Measurements from ENCODE around the gene RAB3GAP1. TPM values are rescaled to one million over a fixed set of nuclear protein-coding genes. Genes with fewer than 3 reads are reported as not detected.

The RAB3GAP1 gene
- 10 to 100 TPM; 34.4 to 53.3 (median 45.1) TPM for total RNA-seq

DNA sequence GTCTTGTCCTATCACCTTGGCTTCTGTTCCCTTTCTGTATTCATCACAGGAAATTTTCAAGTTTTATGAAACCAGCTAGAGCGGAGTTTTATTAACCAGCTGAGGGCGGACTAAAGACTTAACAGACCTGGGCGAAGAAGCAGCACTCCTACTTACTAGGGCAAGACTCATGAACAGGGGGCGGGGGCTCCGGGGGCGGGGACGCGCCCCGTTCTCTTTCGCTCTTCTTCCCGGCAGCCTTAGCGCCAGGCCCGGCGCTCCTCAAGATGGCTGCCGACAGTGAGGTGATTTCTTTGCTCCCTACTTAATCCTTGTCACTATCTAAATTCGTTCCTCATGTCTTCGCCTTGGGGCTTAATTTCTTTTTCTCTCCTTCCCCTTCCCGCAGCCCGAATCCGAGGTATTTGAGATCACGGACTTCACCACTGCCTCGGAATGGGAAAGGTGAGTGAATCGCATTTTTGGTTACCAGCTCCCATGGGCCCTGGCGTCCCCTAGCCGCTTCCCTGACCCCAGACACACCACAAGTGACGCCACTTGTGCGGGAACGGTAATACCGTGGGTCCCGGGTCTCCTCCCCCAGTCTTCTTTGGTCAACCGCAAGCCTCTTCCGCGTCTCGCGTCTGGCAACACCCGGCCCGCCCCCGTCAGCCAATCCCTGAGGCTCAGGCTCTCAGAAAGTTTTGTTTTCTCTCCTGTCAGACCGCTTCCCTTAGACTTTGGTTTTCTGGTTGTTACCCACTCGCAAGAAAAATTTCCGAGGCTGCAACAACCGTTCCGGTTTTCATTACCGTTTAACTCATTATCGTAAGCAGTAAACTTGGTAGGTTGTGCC is at the start of gene RAB3GAP1:
Gene RAB3GAP1 (plus strand): TSS at position 251 of the 835 bp plus-strand sequence. CDS start 16 bp downstream, at position 267.
- TF ChIP-seq, protein P1, sequence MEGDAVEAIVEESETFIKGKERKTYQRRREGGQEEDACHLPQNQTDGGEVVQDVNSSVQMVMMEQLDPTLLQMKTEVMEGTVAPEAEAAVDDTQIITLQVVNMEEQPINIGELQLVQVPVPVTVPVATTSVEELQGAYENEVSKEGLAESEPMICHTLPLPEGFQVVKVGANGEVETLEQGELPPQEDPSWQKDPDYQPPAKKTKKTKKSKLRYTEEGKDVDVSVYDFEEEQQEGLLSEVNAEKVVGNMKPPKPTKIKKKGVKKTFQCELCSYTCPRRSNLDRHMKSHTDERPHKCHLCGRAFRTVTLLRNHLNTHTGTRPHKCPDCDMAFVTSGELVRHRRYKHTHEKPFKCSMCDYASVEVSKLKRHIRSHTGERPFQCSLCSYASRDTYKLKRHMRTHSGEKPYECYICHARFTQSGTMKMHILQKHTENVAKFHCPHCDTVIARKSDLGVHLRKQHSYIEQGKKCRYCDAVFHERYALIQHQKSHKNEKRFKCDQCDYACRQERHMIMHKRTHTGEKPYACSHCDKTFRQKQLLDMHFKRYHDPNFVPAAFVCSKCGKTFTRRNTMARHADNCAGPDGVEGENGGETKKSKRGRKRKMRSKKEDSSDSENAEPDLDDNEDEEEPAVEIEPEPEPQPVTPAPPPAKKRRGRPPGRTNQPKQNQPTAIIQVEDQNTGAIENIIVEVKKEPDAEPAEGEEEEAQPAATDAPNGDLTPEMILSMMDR (IDR thresholded peaks at IDR 0.05): no peak
- peak; percentile 94 for ATAC-seq (ENCODE audit: low FRiP score)
- peak; percentile 47 for DNase-seq (ENCODE audit: low spot score)

DNA sequence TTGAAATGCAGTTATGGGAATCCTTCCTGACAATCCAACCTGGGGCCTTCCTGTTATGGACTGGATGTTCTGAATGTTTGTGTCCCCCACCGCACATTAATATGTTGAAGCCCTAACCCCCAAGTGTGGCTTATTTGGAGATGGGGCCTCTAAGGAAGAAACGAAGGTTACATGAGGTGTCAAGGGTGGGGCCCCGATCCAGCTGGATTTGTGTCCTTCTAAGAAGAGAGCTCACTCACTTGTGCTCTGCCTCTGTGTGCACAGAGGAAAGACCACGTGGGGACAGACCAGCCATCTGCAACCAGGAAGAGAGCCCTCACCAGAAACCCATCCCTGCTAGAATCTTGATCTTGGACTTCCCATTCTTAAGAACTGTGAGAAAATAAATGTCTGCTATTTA is 49.3 kb upstream of the RAB3GAP1 start:
- TF ChIP-seq, protein P1 (IDR thresholded peaks at IDR 0.05): no peak
- no peak for DNase-seq (ENCODE audit: low spot score)
- ATAC-seq (ENCODE audit: low FRiP score): no peak

DNA sequence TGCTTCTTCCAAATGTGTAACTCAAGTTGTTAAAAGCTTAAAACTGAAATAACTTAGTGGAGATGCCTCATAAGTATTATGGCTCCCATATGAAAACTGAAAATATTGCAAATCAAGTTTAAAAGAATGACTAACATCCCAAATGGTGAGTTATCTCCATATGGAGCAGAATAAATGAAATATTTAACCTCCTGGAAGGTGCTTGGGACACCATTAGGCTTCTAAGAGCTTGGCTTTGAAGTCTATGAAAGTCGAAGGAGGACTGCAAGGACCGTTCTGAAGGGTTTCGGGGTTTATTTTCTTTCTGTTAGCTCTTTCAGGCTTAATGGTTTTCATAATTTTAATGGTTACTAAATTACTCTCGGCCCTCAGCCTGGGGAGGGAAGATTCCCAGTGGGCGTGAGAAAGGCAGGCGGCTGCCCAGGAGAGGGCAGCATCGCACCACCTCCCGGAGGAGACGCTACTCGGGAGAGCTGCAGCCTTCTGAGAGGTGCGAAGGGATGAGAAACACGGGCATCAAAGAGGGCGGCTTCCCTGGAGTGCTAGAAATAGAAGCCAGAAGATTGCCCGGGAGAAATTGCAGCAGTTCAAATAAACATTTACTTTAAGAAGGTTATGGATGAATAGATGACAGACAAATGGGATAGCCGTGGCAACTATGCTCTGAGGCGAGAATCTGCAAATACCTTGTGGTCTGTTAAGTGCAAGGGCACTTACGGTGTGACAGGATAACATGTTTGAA is 47.9 kb upstream of the RAB3GAP1 start:
- TF ChIP-seq, protein P1 (IDR thresholded peaks at IDR 0.05): peak in 1 of 3 donors; percentile 33
- DNase-seq (ENCODE audit: low spot score): no peak
- peak; percentile 90 for ATAC-seq (ENCODE audit: low FRiP score)

DNA sequence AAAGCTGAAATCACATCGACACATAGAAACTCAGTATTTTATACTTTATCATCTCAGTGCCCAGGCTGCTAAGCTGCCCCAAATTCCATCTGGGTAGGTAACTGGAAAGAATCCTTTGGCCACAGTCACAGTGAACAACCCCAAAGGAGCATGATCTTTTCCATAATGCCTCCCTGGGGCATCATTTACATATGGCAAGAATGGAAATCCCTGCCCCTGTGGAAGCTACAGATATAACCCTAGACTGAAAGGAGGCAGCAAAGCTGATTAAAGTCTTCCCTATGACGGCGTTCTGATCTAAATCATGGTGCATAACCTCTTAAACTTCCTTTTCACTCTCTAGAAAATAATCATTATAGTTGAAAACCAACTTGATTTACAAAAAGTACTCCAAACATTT is 46.3 kb upstream of the RAB3GAP1 start:
- no peak for ATAC-seq (ENCODE audit: low FRiP score)
- TF ChIP-seq, protein P1 (IDR thresholded peaks at IDR 0.05): no peak
- no peak for DNase-seq (ENCODE audit: low spot score)

DNA sequence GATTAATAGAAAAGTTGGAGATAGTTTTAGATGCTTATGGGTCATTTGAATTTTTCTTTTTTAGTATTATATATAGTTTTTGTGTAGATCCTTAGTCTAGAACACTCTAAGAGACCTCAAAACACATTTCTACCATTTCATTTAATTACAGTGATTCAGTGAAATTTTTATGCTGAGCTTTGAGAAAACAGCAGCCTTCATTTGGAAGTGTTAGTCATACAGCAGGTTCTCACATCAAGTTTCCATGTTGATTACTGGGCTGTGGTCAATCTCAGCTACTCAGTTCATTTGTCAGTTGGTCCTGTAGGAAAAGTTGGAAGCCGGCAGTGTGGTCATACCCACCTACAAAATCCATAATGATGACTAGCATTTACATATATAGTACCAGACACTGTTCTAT is 42.8 kb upstream of the RAB3GAP1 start:
- TF ChIP-seq, protein P1 (IDR thresholded peaks at IDR 0.05): no peak
- DNase-seq (ENCODE audit: low spot score) (no peak), ATAC-seq (ENCODE audit: low FRiP score) (no peak)

DNA sequence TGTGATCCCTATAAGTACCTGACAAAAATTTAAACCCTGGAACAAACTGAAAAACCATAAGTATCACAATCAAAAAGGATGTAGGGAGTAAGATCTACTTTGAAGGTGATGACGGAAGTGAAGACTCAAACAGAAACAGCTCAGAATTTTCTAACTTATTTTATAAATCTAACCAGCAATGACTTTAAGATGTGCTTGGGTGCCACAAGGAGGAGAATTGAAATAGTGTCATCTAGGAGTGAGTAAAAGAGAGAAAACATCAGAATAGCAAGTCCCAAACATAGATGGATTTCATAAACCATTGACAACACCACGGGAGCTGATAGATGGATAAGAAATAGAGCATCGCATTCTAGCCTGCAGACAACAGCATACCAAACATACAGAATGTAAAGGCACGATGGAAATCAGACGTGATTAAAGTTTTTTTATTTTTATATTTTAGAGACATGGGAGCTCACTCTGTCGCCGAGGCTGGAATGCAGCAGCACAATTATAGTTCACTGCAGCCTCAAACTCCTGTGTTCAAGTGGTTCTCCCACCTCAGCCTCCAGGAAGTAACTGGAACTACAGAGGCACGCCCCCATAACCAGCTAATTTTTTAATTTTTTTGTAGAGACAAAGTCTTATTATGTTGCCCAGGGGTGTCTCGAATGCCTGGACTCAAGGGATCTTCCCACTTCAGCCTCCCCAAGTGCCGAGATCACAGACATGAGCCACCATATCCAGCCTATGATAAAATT is 41.7 kb upstream of the RAB3GAP1 start:
- ATAC-seq (ENCODE audit: low FRiP score) (no peak), DNase-seq (ENCODE audit: low spot score) (no peak)
- TF ChIP-seq, protein P1 (IDR thresholded peaks at IDR 0.05): no peak
